Panc1 (cell line): ENCODE data around the gene SLC45A1. TPM values are rescaled to one million over a fixed set of nuclear protein-coding genes. Genes with fewer than 3 reads are reported as not detected.
A peak's percentile ranks its signal among the peaks of the same experiment; 100 is the strongest.

ENCODE experiments used
- ATAC-seq: fragments of 200-7000 bp; cut with Tn5 transposase; 2 replicates; pipeline ENCODE4 v1.9.1; 2020; ENCODE audit warnings: mild to moderate bottlenecking, moderate library complexity
- BruUV-seq: library from RNA; stranded (reverse); fragments of 400-500 nt; replicated peaks from 2 replicates; lab custom pipeline; 2021; lab: Mats Ljungman, UMichigan
- CTCF ChIA-PET: fragments of 300-600 bp; sonication (Branson Sonifier 250); formaldehyde crosslinking; loops from one replicate; lab custom pipeline; 2022; ENCODE audit warnings: antibody characterized with exemption; lab: Charles Lee
- POLR2A ChIA-PET: fragments of 300-600 bp; sonication (Branson Sonifier 250); formaldehyde crosslinking; loops from one replicate; lab custom pipeline; 2022; ENCODE audit warnings: antibody characterized with exemption; lab: Charles Lee
- DNase-seq: peaks from one replicate; pipeline ENCODE4 v3.0.0-alpha.2; 2010; ENCODE audit warnings: low read depth, low spot score
- H3K27ac ChIP-seq: 2 replicates; pipeline ENCODE4 v1.5.1; 2011; ENCODE audit warnings: mild to moderate bottlenecking, low read length, inconsistent platforms
- H3K27me3 ChIP-seq: fragments of 200-500 bp; sonication (Bioruptor generic); 2 replicates; pipeline ENCODE4 v1.6.0; 2014; ENCODE audit warnings: low read length, inconsistent platforms; ENCODE audit not compliant: control insufficient read depth, insufficient read depth
- H3K36me3 ChIP-seq: fragments of 200-500 bp; sonication (Bioruptor generic); 2 replicates; pipeline ENCODE4 v1.5.1; 2014; ENCODE audit warnings: inconsistent platforms, mild to moderate bottlenecking, low read length, moderate library complexity; ENCODE audit not compliant: control insufficient read depth, insufficient read depth
- H3K4me1 ChIP-seq: 2 replicates; pipeline ENCODE4 v1.5.1; 2011; ENCODE audit warnings: inconsistent platforms, mild to moderate bottlenecking, low read length, moderate library complexity; ENCODE audit not compliant: control insufficient read depth, insufficient read depth
- H3K4me3 ChIP-seq, 2 experiments: 2 replicates each; pipeline ENCODE4 v1.5.1; 2011 to 2012; ENCODE audit warnings: low read depth in 2 of 2, low read length in 2 of 2, mild to moderate bottlenecking in 2 of 2, inconsistent platforms in 1 of 2, moderate library complexity in 1 of 2
- H3K9me3 ChIP-seq: fragments of 200-500 bp; sonication (Bioruptor generic); 2 replicates; pipeline ENCODE4 v1.5.1; 2014; ENCODE audit warnings: low read depth, mild to moderate bottlenecking, inconsistent platforms, low read length, moderate library complexity; ENCODE audit not compliant: control insufficient read depth, insufficient read depth
- POLR2AphosphoS5 ChIP-seq: IDR thresholded peaks from 2 replicates; pipeline ENCODE4 v1.6.1; 2012; ENCODE audit warnings: mild to moderate bottlenecking, low read depth, low read length, moderate library complexity
- SIN3A ChIP-seq: IDR thresholded peaks from 2 replicates; pipeline ENCODE4 v1.6.1; 2012; ENCODE audit warnings: low read depth, mild to moderate bottlenecking, low read length, moderate library complexity, borderline replicate concordance; ENCODE audit not compliant: insufficient read depth
- TCF7L2 ChIP-seq: IDR thresholded peaks from 2 replicates; pipeline ENCODE4 v1.6.1; 2011; ENCODE audit warnings: mild to moderate bottlenecking, low read depth, low read length, inconsistent platforms
- in situ Hi-C: cut with HindIII; loops from 2 replicates; pipeline ENCODE4 v1.10.0; 2016; ENCODE audit warnings: low sequenced_read_pairs, low pct_unique_long_range_greater_than_20kb
- intact Hi-C: fragments of 100-400 bp; cut with micrococcal nuclease; formaldehyde crosslinking; loops from one replicate; pipeline ENCODE4 v1.10.0; 2022; ENCODE audit not compliant: unreplicated experiment
- total RNA-seq: library from RNA; stranded (reverse); gene quantifications from one replicate; pipeline ENCODE4 v1.2.1, GENCODE V29; 2021; ENCODE audit not compliant: unreplicated experiment
- TF ChIP-seq, protein P1 (sequence below): fragments of 450-650 bp; IDR thresholded peaks from 2 replicates; pipeline ENCODE4 v1.5.1; 2017; ENCODE audit warnings: mild to moderate bottlenecking
- TF ChIP-seq, protein P2 (sequence below), 2 experiments: IDR thresholded peaks; 2 replicates each; pipeline ENCODE4 v1.6.1; 2011 to 2012; ENCODE audit warnings: low read depth in 2 of 2, control low read depth in 1 of 2, low read length in 1 of 2, mild to moderate bottlenecking in 1 of 2, moderate library complexity in 1 of 2; ENCODE audit not compliant: insufficient read depth in 1 of 2

SLC45A1 gene
- total RNA-seq, 1 experiment from 2014 or later, result 11.3 TPM

DNA sequence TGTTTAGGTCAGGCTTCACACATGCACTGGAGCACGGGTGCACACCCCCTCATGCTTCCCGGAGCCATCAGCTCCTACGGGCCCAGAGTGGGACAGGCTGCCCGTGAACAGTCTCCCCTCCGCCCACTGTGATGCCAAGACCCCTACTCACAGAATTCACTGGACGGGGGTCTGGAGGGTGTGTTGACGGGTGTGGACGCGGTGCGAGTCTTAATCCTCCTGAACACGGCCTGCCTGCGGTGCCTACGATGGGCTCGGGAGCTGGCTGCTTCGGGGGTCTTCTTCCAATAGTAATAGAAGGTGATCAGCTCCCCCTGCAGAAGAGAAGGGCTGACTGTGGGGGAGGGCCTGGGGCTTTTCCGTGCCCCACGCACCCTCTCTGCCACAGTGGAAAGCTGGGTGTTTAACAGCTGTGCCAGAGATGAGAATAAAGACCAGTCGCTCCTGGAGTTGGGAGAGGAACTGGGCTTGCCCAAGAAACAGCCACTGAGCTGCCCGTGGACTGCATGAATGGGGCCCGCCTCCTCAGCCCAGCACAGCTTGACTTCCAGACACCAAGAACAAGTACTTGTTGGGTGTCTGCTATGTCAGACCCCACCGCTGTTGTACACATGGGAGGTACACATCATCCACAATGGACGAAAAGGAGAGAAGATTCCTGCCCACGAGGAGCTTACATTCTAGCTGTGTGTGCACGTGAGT is 47.9 kb downstream of the SLC45A1 start:
- ChIA-PET POLR2A (interaction anchor here (0.5 kb wide), 1 partner anchor 296 kb away, joined by 3 read pairs; no protein-coding TSS in a partner anchor), CTCF (interaction anchor here (0.5 kb wide), 1 partner anchor 46 kb away, joined by 4 read pairs; no protein-coding TSS in a partner anchor)
- no peak for ATAC-seq
- peaks cover 31% of the 10 kb centered on the region for H3K36me3 ChIP-seq
- H3K4me3 ChIP-seq, result no peak overlapping the region
- H3K27me3 ChIP-seq, result no peaks in the 10 kb centered on the region
- intact Hi-C loops, result no loop called here
- no peaks in the 10 kb centered on the region for H3K9me3 ChIP-seq
- H3K27ac ChIP-seq, result no peak overlapping the region
- BruUV-seq, result no TSS peak
- peaks cover 15% of the 10 kb centered on the region for H3K4me1 ChIP-seq
- DNase-seq, result no peak
- in situ Hi-C loops, result no loop called here
- TF ChIP-seq TCF7L2 (no peak), SIN3A (no peak), POLR2AphosphoS5 (no peak)
- TF ChIP-seq, protein P1, sequence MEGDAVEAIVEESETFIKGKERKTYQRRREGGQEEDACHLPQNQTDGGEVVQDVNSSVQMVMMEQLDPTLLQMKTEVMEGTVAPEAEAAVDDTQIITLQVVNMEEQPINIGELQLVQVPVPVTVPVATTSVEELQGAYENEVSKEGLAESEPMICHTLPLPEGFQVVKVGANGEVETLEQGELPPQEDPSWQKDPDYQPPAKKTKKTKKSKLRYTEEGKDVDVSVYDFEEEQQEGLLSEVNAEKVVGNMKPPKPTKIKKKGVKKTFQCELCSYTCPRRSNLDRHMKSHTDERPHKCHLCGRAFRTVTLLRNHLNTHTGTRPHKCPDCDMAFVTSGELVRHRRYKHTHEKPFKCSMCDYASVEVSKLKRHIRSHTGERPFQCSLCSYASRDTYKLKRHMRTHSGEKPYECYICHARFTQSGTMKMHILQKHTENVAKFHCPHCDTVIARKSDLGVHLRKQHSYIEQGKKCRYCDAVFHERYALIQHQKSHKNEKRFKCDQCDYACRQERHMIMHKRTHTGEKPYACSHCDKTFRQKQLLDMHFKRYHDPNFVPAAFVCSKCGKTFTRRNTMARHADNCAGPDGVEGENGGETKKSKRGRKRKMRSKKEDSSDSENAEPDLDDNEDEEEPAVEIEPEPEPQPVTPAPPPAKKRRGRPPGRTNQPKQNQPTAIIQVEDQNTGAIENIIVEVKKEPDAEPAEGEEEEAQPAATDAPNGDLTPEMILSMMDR, result no peak
- TF ChIP-seq, protein P2, sequence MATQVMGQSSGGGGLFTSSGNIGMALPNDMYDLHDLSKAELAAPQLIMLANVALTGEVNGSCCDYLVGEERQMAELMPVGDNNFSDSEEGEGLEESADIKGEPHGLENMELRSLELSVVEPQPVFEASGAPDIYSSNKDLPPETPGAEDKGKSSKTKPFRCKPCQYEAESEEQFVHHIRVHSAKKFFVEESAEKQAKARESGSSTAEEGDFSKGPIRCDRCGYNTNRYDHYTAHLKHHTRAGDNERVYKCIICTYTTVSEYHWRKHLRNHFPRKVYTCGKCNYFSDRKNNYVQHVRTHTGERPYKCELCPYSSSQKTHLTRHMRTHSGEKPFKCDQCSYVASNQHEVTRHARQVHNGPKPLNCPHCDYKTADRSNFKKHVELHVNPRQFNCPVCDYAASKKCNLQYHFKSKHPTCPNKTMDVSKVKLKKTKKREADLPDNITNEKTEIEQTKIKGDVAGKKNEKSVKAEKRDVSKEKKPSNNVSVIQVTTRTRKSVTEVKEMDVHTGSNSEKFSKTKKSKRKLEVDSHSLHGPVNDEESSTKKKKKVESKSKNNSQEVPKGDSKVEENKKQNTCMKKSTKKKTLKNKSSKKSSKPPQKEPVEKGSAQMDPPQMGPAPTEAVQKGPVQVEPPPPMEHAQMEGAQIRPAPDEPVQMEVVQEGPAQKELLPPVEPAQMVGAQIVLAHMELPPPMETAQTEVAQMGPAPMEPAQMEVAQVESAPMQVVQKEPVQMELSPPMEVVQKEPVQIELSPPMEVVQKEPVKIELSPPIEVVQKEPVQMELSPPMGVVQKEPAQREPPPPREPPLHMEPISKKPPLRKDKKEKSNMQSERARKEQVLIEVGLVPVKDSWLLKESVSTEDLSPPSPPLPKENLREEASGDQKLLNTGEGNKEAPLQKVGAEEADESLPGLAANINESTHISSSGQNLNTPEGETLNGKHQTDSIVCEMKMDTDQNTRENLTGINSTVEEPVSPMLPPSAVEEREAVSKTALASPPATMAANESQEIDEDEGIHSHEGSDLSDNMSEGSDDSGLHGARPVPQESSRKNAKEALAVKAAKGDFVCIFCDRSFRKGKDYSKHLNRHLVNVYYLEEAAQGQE (IDR thresholded peaks at IDR 0.05; ENCODE audit: insufficient read depth in 1 of 2, low read depth in 2 of 2, low read length in 1 of 2), result no peak

DNA sequence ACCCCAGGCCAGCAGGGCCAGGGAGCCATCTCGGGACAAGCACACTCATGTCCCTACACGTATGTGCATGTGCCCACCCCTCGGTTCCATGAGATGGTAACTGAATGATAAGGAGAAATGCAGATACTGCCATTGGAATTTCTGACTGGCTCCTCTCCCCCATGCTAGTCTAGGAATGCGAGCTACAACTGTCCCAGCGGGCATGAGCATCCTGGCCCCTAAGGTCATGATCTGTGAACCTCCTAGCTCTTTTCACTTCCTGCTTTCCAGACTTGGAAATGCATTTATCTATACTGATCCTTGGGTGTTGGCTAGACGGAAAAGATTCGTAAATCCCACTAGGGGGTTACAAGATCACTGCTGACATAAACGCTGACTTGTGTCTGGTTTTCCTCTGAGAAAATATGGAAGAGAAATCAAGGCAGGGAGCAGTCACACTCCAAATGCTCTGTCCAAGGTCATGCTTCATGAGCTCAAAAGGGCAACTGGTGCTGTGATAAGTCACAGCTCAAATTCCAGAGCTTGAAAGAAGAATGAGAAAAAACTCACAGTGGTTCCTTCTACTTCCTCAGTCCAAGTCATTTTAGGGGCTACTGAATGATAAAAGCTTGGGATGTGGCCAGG is 49.8 kb downstream of the SLC45A1 start:
- BruUV-seq, result no TSS peak
- ChIA-PET POLR2A (no interaction called here), CTCF (no interaction called here)
- H3K36me3 ChIP-seq, result peaks cover 23% of the 10 kb centered on the region
- H3K4me3 ChIP-seq, result no peak overlapping the region
- intact Hi-C loops, result no loop called here
- TF ChIP-seq TCF7L2 (no peak), SIN3A (no peak), POLR2AphosphoS5 (no peak; the same call in 1 of the 2 replicates)
- TF ChIP-seq, protein P2 (IDR thresholded peaks at IDR 0.05; ENCODE audit: insufficient read depth in 1 of 2, low read depth in 2 of 2, low read length in 1 of 2), result no peak
- TF ChIP-seq, protein P1, result no peak
- DNase-seq, result no peak
- in situ Hi-C loops, result no loop called here
- H3K4me1 ChIP-seq, result peaks cover 34% of the 10 kb centered on the region
- H3K9me3 ChIP-seq, result no peaks in the 10 kb centered on the region
- no peak for ATAC-seq
- H3K27me3 ChIP-seq, result no peaks in the 10 kb centered on the region
- H3K27ac ChIP-seq, result peak overlapping the region; percentile 44
